ENCODE results near the gene MTIF2. TPM values are rescaled to one million over a fixed set of nuclear protein-coding genes. Genes with fewer than 3 reads are reported as not detected.
"Not testable (repeated sequence)": the region's sequence is repeated elsewhere in the genome, so short reads cannot be mapped to it uniquely, and the experiment has no call there.

The MTIF2 gene, protein sequence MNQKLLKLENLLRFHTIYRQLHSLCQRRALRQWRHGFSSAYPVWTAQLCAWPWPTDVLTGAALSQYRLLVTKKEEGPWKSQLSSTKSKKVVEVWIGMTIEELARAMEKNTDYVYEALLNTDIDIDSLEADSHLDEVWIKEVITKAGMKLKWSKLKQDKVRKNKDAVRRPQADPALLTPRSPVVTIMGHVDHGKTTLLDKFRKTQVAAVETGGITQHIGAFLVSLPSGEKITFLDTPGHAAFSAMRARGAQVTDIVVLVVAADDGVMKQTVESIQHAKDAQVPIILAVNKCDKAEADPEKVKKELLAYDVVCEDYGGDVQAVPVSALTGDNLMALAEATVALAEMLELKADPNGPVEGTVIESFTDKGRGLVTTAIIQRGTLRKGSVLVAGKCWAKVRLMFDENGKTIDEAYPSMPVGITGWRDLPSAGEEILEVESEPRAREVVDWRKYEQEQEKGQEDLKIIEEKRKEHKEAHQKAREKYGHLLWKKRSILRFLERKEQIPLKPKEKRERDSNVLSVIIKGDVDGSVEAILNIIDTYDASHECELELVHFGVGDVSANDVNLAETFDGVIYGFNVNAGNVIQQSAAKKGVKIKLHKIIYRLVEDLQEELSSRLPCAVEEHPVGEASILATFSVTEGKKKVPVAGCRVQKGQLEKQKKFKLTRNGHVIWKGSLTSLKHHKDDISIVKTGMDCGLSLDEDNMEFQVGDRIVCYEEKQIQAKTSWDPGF
- total RNA-seq = 10 to 100 TPM; 21.3 to 22.8 TPM

DNA sequence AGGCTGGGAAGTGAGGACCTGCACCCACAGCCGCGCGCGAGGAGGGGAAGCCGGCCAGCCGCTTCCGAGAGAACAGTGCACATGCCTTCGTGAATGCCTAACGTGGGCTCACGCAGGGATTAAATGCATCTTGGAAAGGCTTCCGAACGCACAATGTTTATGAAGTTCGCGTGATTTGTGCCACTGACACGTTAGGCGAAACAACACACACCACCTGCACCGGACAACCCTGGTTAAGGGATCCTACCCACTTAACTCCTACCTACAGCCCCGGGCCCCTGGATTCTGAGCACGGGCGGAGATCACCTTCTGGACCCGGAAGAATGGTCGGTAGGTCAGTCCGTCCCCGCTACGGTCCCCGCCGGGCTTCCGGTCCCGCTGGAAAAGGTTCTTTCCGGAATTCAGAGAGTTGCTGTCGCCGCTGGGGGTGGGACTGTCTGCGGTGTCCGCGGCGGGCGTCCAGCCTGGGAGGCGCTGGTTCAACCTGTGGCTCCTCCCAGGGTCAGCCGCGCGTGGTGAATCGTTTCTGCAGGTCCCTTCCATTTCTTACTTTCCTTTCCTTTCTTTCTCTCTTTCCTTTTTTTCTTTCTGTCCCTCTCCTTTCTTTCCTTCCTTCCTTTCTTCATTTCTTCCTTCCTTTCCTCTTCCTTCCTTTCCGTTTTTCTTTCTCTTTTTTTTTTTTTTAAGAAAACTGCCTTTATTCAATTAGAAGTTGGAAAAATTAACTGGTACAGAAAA lies at the start of gene MTIF2:
Gene MTIF2, minus strand, starts transcription at position 325 of the 738 bp plus-strand sequence. CDS start 5,373 bp downstream, outside the sequence.
- ChIA-PET POLR2A (no interaction called here), CTCF (interaction anchor here (0.5 to 1.3 kb wide), 3 partner anchors 9 to 109 kb away, joined by 3 read pairs; no protein-coding TSS in a partner anchor)
- H3K36me3 Mint-ChIP-seq (ENCODE audit: low read depth) = peaks cover 3% of the 10 kb centered on the region
- H3K9me3 Mint-ChIP-seq = no peaks in the 10 kb centered on the region
- peak; percentile 88 for DNase-seq
- peaks cover 25% of the 10 kb centered on the region for H3K4me1 Mint-ChIP-seq
- no peaks in the 10 kb centered on the region for H3K27me3 Mint-ChIP-seq
- H3K4me3 Mint-ChIP-seq = peak within 1 kb of the TSS; percentile 93
- H3K27ac Mint-ChIP-seq = peak within 1 kb of the TSS; percentile 97

DNA sequence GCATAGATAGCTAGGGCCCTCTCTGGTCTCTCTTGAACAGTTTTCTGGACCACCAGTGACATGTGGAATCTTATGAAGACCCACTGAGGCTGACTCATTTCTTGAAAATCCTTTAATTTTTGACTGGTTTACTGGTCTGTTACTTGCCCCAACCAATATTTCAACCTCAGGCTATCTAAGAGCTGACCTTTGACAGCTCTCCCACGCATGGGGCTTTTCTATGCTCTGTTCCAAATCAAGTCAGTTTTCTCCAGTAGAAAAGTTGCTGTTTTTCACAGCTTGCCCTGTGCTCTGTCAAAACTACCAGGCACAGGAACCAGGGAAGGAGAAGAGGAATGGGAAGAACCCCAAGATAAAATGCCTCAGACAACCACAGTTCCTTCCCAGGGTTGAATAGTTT lies 46.0 kb upstream of the MTIF2 start:
- Mint-ChIP-seq H3K27ac (no peak overlapping the region), H3K9me3 (no peaks in the 10 kb centered on the region), H3K27me3 (no peaks in the 10 kb centered on the region), H3K4me1 (peaks cover 11% of the 10 kb centered on the region), H3K36me3 (ENCODE audit: low read depth) (no peaks in the 10 kb centered on the region), H3K4me3 (no peak overlapping the region)
- ChIA-PET CTCF (interaction anchor here (1.0 kb wide), 1 partner anchor 9 kb away, joined by 3 read pairs; no protein-coding TSS in a partner anchor), POLR2A (no interaction called here)
- DNase-seq = no peak

DNA sequence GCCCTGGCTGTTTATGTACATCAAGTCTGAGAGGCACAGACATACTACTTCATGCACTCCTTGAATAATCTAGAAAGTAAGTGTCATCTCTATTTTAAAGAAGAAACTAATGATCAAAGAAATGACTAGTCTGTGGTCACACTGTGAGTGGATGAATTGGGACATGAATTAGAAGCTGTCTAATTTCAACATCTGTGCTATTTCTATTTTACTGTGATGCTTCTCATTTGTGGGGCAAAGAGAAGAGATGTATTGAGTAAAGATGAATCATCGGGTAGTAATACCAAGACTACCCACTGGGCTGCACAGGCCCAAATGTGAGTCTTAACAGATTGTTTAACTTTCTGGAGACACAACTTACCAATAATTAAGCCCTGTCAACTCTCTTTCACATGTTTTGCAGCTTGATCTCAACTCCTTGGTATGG lies 42.4 kb upstream of the MTIF2 start:
- Mint-ChIP-seq H3K27ac (no peak overlapping the region), H3K4me1 (peaks cover 14% of the 10 kb centered on the region), H3K27me3 (no peaks in the 10 kb centered on the region), H3K36me3 (ENCODE audit: low read depth) (no peaks in the 10 kb centered on the region), H3K4me3 (no peak overlapping the region), H3K9me3 (no peaks in the 10 kb centered on the region)
- POLR2A ChIA-PET = no interaction called here
- no peak for DNase-seq
- CTCF ChIA-PET = no interaction called here

DNA sequence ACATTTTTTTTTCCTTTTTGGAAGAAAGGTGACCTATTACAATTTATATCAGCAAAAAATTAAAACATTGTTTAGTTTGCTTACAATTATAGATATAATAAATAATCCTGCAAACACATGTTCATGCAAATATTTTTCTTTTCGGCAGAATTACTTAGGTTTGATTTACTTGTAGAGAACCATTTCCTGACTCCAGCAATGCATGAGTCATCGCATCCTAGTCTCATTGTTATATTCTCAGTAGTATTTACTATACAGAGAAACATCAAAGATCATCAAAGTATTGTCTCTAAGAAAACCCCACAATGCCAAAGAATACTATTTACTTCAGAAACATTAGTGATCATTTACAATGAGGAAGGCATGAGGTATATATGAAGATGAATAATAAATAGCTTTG lies 40.4 kb upstream of the MTIF2 start:
- ChIA-PET POLR2A (no interaction called here), CTCF (interaction anchor here (0.8 kb wide), 1 partner anchor 30 kb away, joined by 3 read pairs; no protein-coding TSS in a partner anchor)
- Mint-ChIP-seq H3K27me3 (no peaks in the 10 kb centered on the region), H3K9me3 (no peaks in the 10 kb centered on the region), H3K36me3 (ENCODE audit: low read depth) (no peaks in the 10 kb centered on the region), H3K4me3 (no peak overlapping the region), H3K27ac (no peak overlapping the region), H3K4me1 (peaks cover 14% of the 10 kb centered on the region)
- DNase-seq = no peak

DNA sequence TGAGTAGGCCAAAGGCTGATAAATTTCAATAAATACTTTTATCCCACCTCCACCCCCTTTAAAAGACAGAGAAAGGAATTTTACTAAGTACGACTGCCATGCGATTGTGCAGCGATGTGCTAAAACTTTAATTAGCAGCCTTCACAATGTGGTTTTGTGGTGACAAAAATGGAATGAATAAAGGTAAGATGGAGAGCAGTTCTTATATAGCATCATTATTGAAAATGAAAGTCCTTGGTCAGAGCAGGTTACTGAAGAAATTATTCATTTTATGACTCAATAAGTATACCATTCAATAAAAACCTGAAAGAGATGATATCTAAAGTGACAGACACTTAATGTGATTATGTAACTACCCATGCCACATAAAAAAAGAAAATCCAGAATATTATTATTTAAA lies 33.2 kb upstream of the MTIF2 start:
- H3K4me1 Mint-ChIP-seq = peaks cover 4% of the 10 kb centered on the region
- CTCF ChIA-PET = no interaction called here
- DNase-seq = no peak
- POLR2A ChIA-PET = no interaction called here
- H3K9me3 Mint-ChIP-seq = no peaks in the 10 kb centered on the region
- no peaks in the 10 kb centered on the region for H3K36me3 Mint-ChIP-seq (ENCODE audit: low read depth)
- no peaks in the 10 kb centered on the region for H3K27me3 Mint-ChIP-seq
- no peak overlapping the region for H3K27ac Mint-ChIP-seq
- no peak overlapping the region for H3K4me3 Mint-ChIP-seq

DNA sequence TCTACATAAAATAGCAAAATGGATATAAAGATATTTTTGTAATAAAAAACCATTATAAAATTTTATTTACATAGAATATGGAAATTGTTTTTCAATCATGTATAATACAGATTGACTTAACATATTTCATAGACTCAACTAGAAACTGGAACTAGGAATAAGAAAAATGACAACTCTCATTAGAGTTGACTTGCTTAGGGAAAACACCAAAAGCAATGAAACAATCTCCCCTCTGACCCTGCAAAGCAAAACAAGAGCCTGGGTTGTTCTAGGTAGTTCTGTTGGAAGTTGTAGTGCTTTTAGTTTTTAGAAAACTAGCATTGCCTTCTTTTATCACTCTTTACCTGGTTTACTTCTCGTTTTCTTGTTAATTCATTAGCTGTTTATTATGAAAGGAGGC lies 32.2 kb upstream of the MTIF2 start:
- CTCF ChIA-PET = no interaction called here
- peaks cover 4% of the 10 kb centered on the region for H3K4me1 Mint-ChIP-seq
- no peak for DNase-seq
- no peaks in the 10 kb centered on the region for H3K36me3 Mint-ChIP-seq (ENCODE audit: low read depth)
- no peaks in the 10 kb centered on the region for H3K27me3 Mint-ChIP-seq
- no peaks in the 10 kb centered on the region for H3K9me3 Mint-ChIP-seq
- POLR2A ChIA-PET = no interaction called here
- no peak overlapping the region for H3K4me3 Mint-ChIP-seq
- no peak overlapping the region for H3K27ac Mint-ChIP-seq

DNA sequence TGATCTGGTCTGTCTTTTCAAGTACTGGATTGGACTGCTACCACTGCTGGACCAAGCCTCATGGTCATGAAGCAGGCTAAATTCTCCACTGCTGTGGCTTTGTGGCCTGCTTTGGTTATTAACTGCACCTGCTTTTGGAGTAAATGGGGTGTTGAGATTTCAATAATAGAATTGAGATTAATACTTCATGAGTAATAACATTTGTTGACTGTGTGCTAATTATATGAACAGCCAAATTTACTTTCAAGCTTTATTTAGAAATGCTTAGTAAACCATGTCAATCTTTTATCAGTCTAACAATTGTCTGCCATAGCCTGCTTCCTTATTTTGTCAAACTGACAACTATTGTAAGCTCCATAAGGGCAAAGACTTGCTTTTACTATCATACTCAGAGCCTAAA lies 27.4 kb upstream of the MTIF2 start:
- DNase-seq = no peak
- no peak overlapping the region for H3K27ac Mint-ChIP-seq
- ChIA-PET CTCF (no interaction called here), POLR2A (no interaction called here)
- H3K4me3 Mint-ChIP-seq = no peak overlapping the region
- no peaks in the 10 kb centered on the region for H3K27me3 Mint-ChIP-seq
- no peaks in the 10 kb centered on the region for H3K9me3 Mint-ChIP-seq
- H3K4me1 Mint-ChIP-seq = peaks cover 13% of the 10 kb centered on the region
- H3K36me3 Mint-ChIP-seq (ENCODE audit: low read depth) = no peaks in the 10 kb centered on the region

DNA sequence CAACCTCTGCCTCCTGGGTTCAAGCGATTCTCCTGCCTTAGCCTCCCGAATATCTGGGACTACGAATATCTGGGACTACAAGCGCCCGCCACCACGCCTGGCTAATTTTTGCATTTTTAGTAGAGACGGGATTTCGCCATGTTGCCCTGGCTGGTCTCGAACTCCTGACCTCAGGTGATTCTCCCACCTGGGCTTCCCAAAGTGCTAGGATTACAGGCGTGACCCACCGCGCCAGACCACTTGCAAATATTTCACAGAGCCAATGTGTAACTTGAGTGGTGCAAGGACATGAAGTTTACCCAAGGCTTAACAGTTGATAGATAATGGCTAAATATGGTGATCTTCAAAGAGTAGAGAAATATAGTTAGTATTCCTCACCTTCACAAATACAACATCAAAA lies 14.1 kb upstream of the MTIF2 start:
- no peaks in the 10 kb centered on the region for H3K9me3 Mint-ChIP-seq
- H3K27me3 Mint-ChIP-seq = peaks cover 4% of the 10 kb centered on the region
- DNase-seq = no peak
- CTCF ChIA-PET = interaction anchor here (1.2 to 1.5 kb wide), 2 partner anchors 9 to 12 kb away, joined by 3 read pairs; no protein-coding TSS in a partner anchor
- peaks cover 5% of the 10 kb centered on the region for H3K36me3 Mint-ChIP-seq (ENCODE audit: low read depth)
- peaks cover 26% of the 10 kb centered on the region for H3K4me1 Mint-ChIP-seq
- POLR2A ChIA-PET = no interaction called here
- H3K27ac Mint-ChIP-seq = peak overlapping the region; percentile 57
- H3K4me3 Mint-ChIP-seq = peak overlapping the region; percentile 83

DNA sequence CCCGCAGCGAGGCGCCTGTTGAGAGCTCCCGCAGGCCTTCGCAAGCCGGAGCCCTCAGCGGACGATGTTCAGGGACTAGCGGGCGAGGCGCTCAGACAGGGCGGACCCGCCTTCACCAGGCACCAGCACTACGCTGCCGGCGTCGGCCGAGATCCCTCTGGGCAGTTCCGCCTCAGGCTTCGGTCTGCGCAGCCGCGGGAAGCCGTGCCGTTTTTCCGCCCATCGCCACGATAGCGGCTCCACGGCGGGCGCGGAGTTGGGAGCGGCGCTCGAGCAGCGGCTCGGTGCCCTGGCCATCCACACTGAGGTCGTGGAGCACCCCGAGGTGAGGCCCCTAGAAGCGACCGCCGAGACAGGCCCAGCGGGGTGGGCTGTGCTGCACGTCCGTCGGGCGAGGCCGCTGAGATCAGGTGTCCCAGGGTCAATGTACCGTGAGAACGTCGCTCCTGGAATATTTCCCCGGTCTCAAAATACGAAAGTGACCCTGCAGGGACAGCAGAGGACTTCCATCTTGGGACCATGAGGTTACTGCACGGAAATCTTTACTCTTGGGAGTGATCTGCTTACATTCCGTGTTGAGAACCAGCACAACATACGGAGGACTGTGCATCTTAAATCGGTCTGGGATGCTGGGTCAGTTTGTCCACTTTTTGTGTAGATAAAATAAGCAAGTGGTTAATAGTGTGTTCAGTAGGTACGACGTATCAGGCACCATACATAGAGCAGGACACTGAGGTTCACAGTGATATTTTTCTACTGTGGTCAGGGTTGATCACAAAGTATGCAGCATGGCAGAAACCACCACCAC lies 13.3 kb upstream of the MTIF2 start:
- ChIA-PET POLR2A (interaction anchor here (0.8 kb wide), 1 partner anchor 953 kb away, joined by 4 read pairs; no protein-coding TSS in a partner anchor), CTCF (no interaction called here)
- peak overlapping the region; percentile 98 for H3K27ac Mint-ChIP-seq
- H3K4me1 Mint-ChIP-seq = peaks cover 26% of the 10 kb centered on the region
- DNase-seq = peak; percentile 87
- H3K36me3 Mint-ChIP-seq (ENCODE audit: low read depth) = peaks cover 5% of the 10 kb centered on the region
- H3K4me3 Mint-ChIP-seq = peak overlapping the region; percentile 83
- H3K9me3 Mint-ChIP-seq = no peaks in the 10 kb centered on the region
- H3K27me3 Mint-ChIP-seq = peaks cover 4% of the 10 kb centered on the region

DNA sequence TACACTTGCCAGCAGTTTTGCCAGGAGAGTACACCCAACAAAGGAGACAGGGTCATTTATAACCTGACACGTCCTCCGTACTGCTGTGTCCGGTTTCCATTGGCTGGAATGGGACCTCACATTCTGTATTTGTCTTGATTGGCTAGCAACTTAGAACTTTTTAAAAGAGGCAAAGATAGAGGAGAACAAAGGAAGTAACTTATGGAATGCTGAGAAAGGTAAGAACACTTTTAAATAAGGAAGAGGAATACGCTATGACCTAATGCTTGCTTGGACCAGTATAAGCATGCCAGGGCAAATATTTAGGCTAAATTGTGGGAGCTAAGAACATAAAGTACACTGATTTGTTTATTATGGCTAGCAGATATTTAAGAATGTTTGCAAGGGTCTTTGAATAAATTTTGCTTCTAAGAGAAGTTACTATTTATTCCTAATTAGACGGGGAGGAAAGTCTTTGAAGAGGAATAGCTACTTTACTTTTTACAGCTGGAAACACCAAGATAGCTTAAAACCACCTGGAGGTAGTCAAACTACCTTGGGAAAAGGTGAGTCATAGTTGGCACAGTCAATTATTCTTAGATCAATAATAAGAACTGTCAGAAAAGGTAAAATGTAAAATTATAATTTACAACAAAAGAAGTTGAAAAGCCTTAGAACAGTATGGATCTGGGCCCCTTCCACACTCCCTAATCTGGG lies 12.0 kb upstream of the MTIF2 start:
- CTCF ChIA-PET, POLR2A ChIA-PET: not testable (repeated sequence)
- H3K4me1 Mint-ChIP-seq = peaks cover 26% of the 10 kb centered on the region

DNA sequence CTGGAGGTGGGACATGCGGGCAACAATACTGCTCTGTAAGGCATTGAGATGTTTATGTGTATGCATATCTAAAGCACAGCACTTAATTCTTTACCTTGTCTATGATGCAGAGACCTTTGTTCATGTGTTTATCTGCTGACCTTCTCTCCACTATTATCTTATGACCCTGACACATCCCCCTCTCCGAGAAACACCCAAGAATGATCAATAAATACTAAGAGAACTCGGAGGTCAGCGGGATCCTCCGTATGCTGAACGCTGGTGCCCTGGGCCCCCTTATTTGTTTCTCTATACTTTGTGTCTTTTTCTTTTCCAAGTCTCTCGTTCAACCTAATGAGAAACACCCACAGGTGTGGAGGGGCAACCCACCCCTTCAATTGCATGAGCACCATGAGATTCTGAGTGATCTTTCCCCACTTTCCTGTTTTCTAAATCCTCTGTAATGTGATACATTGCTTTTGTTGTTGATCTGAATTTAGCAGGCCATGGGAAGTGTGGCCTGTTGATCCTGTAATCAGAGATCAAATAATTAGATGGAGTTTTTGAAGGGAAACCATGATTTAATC lies 10.9 kb upstream of the MTIF2 start:
- DNase-seq; H3K27me3 Mint-ChIP-seq; H3K27ac Mint-ChIP-seq; CTCF ChIA-PET; H3K36me3 Mint-ChIP-seq (ENCODE audit: low read depth); POLR2A ChIA-PET; H3K9me3 Mint-ChIP-seq; H3K4me3 Mint-ChIP-seq: not testable (repeated sequence)
- peaks cover 26% of the 10 kb centered on the region for H3K4me1 Mint-ChIP-seq

More for the DNA sequence above, 12.0 kb upstream of the MTIF2 start:
- H3K36me3 Mint-ChIP-seq (ENCODE audit: low read depth); DNase-seq; H3K9me3 Mint-ChIP-seq; H3K27me3 Mint-ChIP-seq: not testable (repeated sequence)
- Mint-ChIP-seq H3K27ac (peak overlapping the region; percentile 98), H3K4me3 (peak overlapping the region; percentile 18)
